ENCODE data around the gene POU5F2. TPM values are rescaled to one million over a fixed set of nuclear protein-coding genes. Genes with fewer than 3 reads are reported as not detected.

POU5F2 gene
- total and polyA plus RNA-seq, 4 donors: 0.38 to 2.2 (median 0.61) TPM; not detected in 1

- no peak for TF ChIP-seq NR2F2 (IDR thresholded peaks at IDR 0.05)
- TF ChIP-seq JUND (IDR thresholded peaks at IDR 0.05): no peak
- no peak for TF ChIP-seq HNF4G (IDR thresholded peaks at IDR 0.05)
- no peak for TF ChIP-seq ATF3 (IDR thresholded peaks at IDR 0.05)
- no peak for TF ChIP-seq REST (IDR thresholded peaks at IDR 0.05)
Observed at GRCh38 chr5:93691997-93692396, 49.4 kb downstream of the POU5F2 start (continued).

Other genes starting within 250 kb of the POU5F2 start
- gene NR2F1-AS1, start 160.4 kb downstream of the POU5F2 start, total RNA-seq: 1 to 10 TPM; 2.3 to 4.0 TPM
- gene NR2F1-AS1, start 160.4 kb downstream of the POU5F2 start, polyA plus RNA-seq: 1 to 10 TPM; 2.0 TPM
- gene NR2F1, start 158.4 kb downstream of the POU5F2 start, total RNA-seq: 10 to 100 TPM; 10.3 to 10.9 TPM
- 10 to 100 TPM in 1 of 2 donors, 1 to 10 TPM in 1; 3.9 to 13.0 TPM for gene NR2F1, start 158.4 kb downstream of the POU5F2 start, polyA plus RNA-seq

All from liver (tissue), 5 donors.